Neural progenitor cell (in vitro differentiated cells): ENCODE measurements around the gene SCAMP1.

Experiments
- CTCF ChIP-seq: fragments of 200-600 bp; sonication (generic); IDR thresholded peaks from 2 replicates; pipeline ENCODE4 v1.5.1; 2017; ENCODE audit warnings: antibody characterized with exemption, mild to moderate bottlenecking
- EZH2 ChIP-seq: fragments of 200-600 bp; sonication (generic); IDR thresholded peaks from 2 replicates; pipeline ENCODE4 v1.6.1; 2017; ENCODE audit warnings: antibody characterized with exemption, mild to moderate bottlenecking, moderate library complexity
- EZH2phosphoT487 ChIP-seq: fragments of 200-600 bp; sonication (generic); IDR thresholded peaks from 2 replicates; pipeline ENCODE4 v1.6.1; 2017; ENCODE audit warnings: antibody characterized with exemption

DNA sequence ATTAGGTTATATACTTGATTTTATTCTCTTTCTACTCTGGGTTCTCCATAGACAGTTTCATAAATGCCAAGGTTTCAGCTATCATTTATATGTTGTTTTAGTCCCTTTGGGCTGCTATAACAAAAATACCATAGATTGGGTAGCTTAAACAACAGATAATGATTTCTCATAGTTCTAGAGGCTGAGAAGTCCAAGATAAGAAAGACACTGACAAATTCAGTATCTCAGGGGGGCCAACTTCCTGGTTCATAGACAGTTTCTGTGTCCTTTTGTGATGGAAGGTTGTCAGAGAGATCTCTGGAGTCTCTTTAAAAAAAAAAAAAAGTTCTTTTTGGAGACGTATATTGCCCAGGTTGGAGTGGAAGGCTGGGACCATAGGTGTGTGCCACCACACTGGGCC is 113.3 kb downstream of the SCAMP1 start:
- TF ChIP-seq CTCF (no peak), EZH2phosphoT487 (no peak), EZH2 (no peak)
